Measurements from ENCODE around the gene DBH. TPM values are rescaled to one million over a fixed set of nuclear protein-coding genes. Genes with fewer than 3 reads are reported as not detected.

DBH gene
- total and polyA plus RNA-seq, 2 donors (not counting 1 experiment from before 2014, with no cell fraction given): not detected

- intact Hi-C loops (cut with micrococcal nuclease): no loop called here
- POLR2A ChIA-PET: no interaction called here
- no peak for ATAC-seq (ENCODE audit: low read depth)
- Histone ChIP-seq H3K36me3 (replicated peaks in 1 of 2; ENCODE audit: control extremely low read depth in 1 of 2, control insufficient read depth in 1 of 2, extremely low read depth in 1 of 2, insufficient read depth in 2 of 2, low read length in 1 of 2) (no peaks in the 10 kb centered on the region), H3K27me3 (replicated peaks in 1 of 4; ENCODE audit: control extremely low read depth in 1 of 4, control insufficient read depth in 3 of 4, insufficient read depth in 4 of 4, low read length in 3 of 4) (peaks cover 0 to 23% (median 0%) of the 10 kb centered on the region in 4 experiments), H3K79me2 (ENCODE audit: control insufficient read depth, insufficient read depth, low read length) (no peaks in the 10 kb centered on the region), H3K4me1 (ENCODE audit: control insufficient read depth in 2 of 2, insufficient read depth in 2 of 2, low read length in 2 of 2) (no peaks in the 10 kb centered on the region), H3K9ac (ENCODE audit: low read length) (no peak overlapping the region), H3K4me2 (replicated peaks; ENCODE audit: low read depth, low read length, poor library complexity, severe bottlenecking) (no peak overlapping the region), H3K27ac (ENCODE audit: low read length in 2 of 2) (no peak overlapping the region), H3K9me3 (ENCODE audit: control extremely low read depth in 1 of 3, control insufficient read depth in 2 of 3, insufficient read depth in 1 of 3, low read length in 2 of 3) (peaks cover 1 to 48% (median 19%) of the 10 kb centered on the region in 3 donors), H3K4me3 (ENCODE audit: control extremely low read depth in 1 of 5, extremely low read depth in 1 of 5, insufficient read depth in 1 of 5, low read depth in 2 of 5, low read length in 4 of 5) (no peak overlapping the region), H4K20me1 (ENCODE audit: control insufficient read depth, insufficient read depth, low read length, poor library complexity, severe bottlenecking) (no peaks in the 10 kb centered on the region), H2AFZ (ENCODE audit: insufficient read depth, low read depth, low read length, poor library complexity, severe bottlenecking) (no peak overlapping the region)
- CTCF ChIA-PET: no interaction called here
- WGBS (ENCODE audit: insufficient coverage): 83% methylated on average over 7 of the region's 7 CpGs
- H3K27ac Mint-ChIP-seq: no peak overlapping the region
- no peak overlapping the region for H3K4me3 Mint-ChIP-seq
- H3K9me3 Mint-ChIP-seq (ENCODE audit: insufficient read depth): peaks cover 7% of the 10 kb centered on the region
- no peak for DNase-seq
- H3K4me1 Mint-ChIP-seq: no peaks in the 10 kb centered on the region
- H3K27me3 Mint-ChIP-seq: peaks cover 20% of the 10 kb centered on the region
- TF ChIP-seq EZH2 (IDR thresholded peaks at IDR 0.05; ENCODE audit: borderline replicate concordance, insufficient read depth, low read depth, low read length, poor library complexity, severe bottlenecking) (no peak), CTCF (IDR thresholded peaks at IDR 0.05) (no peak)
Measured at GRCh38 chr9:133598978-133599377, 37.2 kb upstream of the DBH start.

GRCh38 chr9:133599470-133600173, 36.5 kb upstream of the DBH start:
- ATAC-seq (ENCODE audit: low read depth) (no peak), DNase-seq (no peak)
- no peak overlapping the region for H3K4me3 ChIP-seq (ENCODE audit: control extremely low read depth in 1 of 5, extremely low read depth in 1 of 5, insufficient read depth in 1 of 5, low read depth in 2 of 5, low read length in 4 of 5)
- no peaks in the 10 kb centered on the region for H3K36me3 ChIP-seq (replicated peaks in 1 of 2; ENCODE audit: control extremely low read depth in 1 of 2, control insufficient read depth in 1 of 2, extremely low read depth in 1 of 2, insufficient read depth in 2 of 2, low read length in 1 of 2)
- peaks cover 0 to 20% (median 0%) of the 10 kb centered on the region in 4 experiments for H3K27me3 ChIP-seq (replicated peaks in 1 of 4; ENCODE audit: control extremely low read depth in 1 of 4, control insufficient read depth in 3 of 4, insufficient read depth in 4 of 4, low read length in 3 of 4)
- H3K79me2 ChIP-seq (ENCODE audit: control insufficient read depth, insufficient read depth, low read length): no peaks in the 10 kb centered on the region
- TF ChIP-seq CTCF (IDR thresholded peaks at IDR 0.05) (no peak), EZH2 (IDR thresholded peaks at IDR 0.05; ENCODE audit: borderline replicate concordance, insufficient read depth, low read depth, low read length, poor library complexity, severe bottlenecking) (no peak)
- Mint-ChIP-seq H3K27me3 (peaks cover 21% of the 10 kb centered on the region), H3K27ac (no peak overlapping the region), H3K4me3 (no peak overlapping the region), H3K9me3 (ENCODE audit: insufficient read depth) (peaks cover 7% of the 10 kb centered on the region), H3K4me1 (peaks cover 5% of the 10 kb centered on the region)
- no peak overlapping the region for H3K9ac ChIP-seq (ENCODE audit: low read length)
- H3K27ac ChIP-seq (ENCODE audit: low read length in 2 of 2): no peak overlapping the region
- ChIA-PET POLR2A (no interaction called here), CTCF (no interaction called here)
- over 99% methylated on average over 6 of the region's 6 CpGs for WGBS (ENCODE audit: insufficient coverage)
- H4K20me1 ChIP-seq (ENCODE audit: control insufficient read depth, insufficient read depth, low read length, poor library complexity, severe bottlenecking): no peaks in the 10 kb centered on the region
- H2AFZ ChIP-seq (ENCODE audit: insufficient read depth, low read depth, low read length, poor library complexity, severe bottlenecking): no peak overlapping the region
- peaks cover 1 to 43% (median 19%) of the 10 kb centered on the region in 3 donors for H3K9me3 ChIP-seq (ENCODE audit: control extremely low read depth in 1 of 3, control insufficient read depth in 2 of 3, insufficient read depth in 1 of 3, low read length in 2 of 3)
- H3K4me2 ChIP-seq (replicated peaks; ENCODE audit: low read depth, low read length, poor library complexity, severe bottlenecking): no peak overlapping the region
- intact Hi-C loops (cut with micrococcal nuclease): no loop called here
- H3K4me1 ChIP-seq (ENCODE audit: control insufficient read depth in 2 of 2, insufficient read depth in 2 of 2, low read length in 2 of 2): no peaks in the 10 kb centered on the region
